Amygdala (tissue), 56 donors: Measurements from ENCODE around the gene CNBD2.
A peak's percentile ranks its signal among the peaks of the same experiment; 100 is the strongest.
"Not testable (repeated sequence)": the region's sequence is repeated elsewhere in the genome, so short reads cannot be mapped to it uniquely, and the experiment has no call there.

ENCODE experiments used
- DNase-seq, 56 donors: peaks; one replicate each; lab custom pipeline; 2025; lab: John Stamatoyannopoulos, UW

CNBD2 gene

GRCh38 chr20:35972462-35972861 is 4.1 kb downstream of the CNBD2 start:
- DNase-seq = peak in 1 of 56 donors; percentile 5

GRCh38 chr20:35974256-35974655 is 5.9 kb downstream of the CNBD2 start:
- DNase-seq = no peak

GRCh38 chr20:35975576-35976373 is 7.4 kb downstream of the CNBD2 start:
- DNase-seq = no peak

GRCh38 chr20:35978041-35978513 is 9.7 kb downstream of the CNBD2 start:
- DNase-seq = no peak

GRCh38 chr20:35979544-35979943 is 11.2 kb downstream of the CNBD2 start:
- DNase-seq = no peak

- no peak for DNase-seq
Measured at GRCh38 chr20:35981969-35982368, 13.6 kb downstream of the CNBD2 start.

- no peak for DNase-seq
Measured at GRCh38 chr20:35984382-35984781, 16.0 kb downstream of the CNBD2 start.

GRCh38 chr20:35985806-35986205 is 17.4 kb downstream of the CNBD2 start:
- DNase-seq = no peak

- no peak for DNase-seq
Measured at GRCh38 chr20:35988910-35989463, 20.6 kb downstream of the CNBD2 start.

GRCh38 chr20:35991142-35991771 is 22.9 kb downstream of the CNBD2 start:
- DNase-seq = peak in 5 of 56 donors; percentile 1 to 25 (median 9)

GRCh38 chr20:35992713-35993335 is 24.4 kb downstream of the CNBD2 start:
- DNase-seq = peak in 31 of 56 donors; percentile 0 to 57 (median 11)

- DNase-seq = peak in 52 of 56 donors; percentile 6 to 82 (median 40)
Measured at GRCh38 chr20:35994994-35995453, 26.6 kb downstream of the CNBD2 start.

- not testable (repeated sequence) for DNase-seq
Measured at GRCh38 chr20:35996492-35996891, 28.1 kb downstream of the CNBD2 start.

GRCh38 chr20:36001331-36001730 is 32.9 kb downstream of the CNBD2 start:
- DNase-seq = not testable (repeated sequence)

GRCh38 chr20:36002855-36003254 is 34.5 kb downstream of the CNBD2 start:
- DNase-seq = no peak

- DNase-seq = no peak
Measured at GRCh38 chr20:36004045-36004444, 35.7 kb downstream of the CNBD2 start.

GRCh38 chr20:36008461-36009035 is 40.2 kb downstream of the CNBD2 start:
- no peak for DNase-seq

GRCh38 chr20:36010076-36010475 is 41.7 kb downstream of the CNBD2 start:
- no peak for DNase-seq

- DNase-seq = no peak
Measured at GRCh38 chr20:36010825-36011224, 42.4 kb downstream of the CNBD2 start.

GRCh38 chr20:36015806-36016403 is 47.5 kb downstream of the CNBD2 start:
- no peak for DNase-seq
